ENCODE results near the gene S100Z.

DNA sequence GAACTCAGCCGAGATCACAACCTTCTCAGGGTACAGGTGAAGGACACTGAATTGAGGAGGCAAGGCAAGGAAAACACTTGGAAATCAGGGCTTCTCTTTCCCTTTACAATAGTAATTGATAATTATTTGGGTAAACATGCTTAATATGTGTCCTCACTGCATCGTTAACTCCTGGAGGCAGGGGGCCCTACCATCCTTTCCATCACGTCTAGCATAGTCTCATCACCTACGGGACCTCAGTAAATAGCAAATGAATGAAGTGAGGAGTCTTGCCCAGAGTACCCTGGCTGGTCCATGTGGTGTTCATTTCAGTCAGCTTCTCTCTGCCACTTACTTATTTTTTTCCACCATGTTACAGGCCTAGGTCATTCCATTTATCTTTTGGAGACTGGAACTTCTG is 28.7 kb upstream of the S100Z start:
- TF ChIP-seq POLR2AphosphoS5 (IDR thresholded peaks at IDR 0.05; ENCODE audit: borderline replicate concordance, low read depth, low read length) (no peak), EZH2 (IDR thresholded peaks at IDR 0.05) (no peak)

Measured in SK-N-MC (cell line).